Stomach (tissue), 9 donors: ENCODE data around the gene FDXR. TPM values are rescaled to one million over a fixed set of nuclear protein-coding genes. Genes with fewer than 3 reads are reported as not detected.

Source experiments
- DNase-seq, 2 donors: peaks; one replicate each; pipeline versions ENCODE4 v3.0.0 to v3.0.0-alpha.2; 2013 to 2019
- H3K27ac ChIP-seq, 5 donors: fragments of 200-600 bp in 4 of 5; sonication (generic) in 4 of 5; one replicate each; pipeline ENCODE4 v1.5.1; 2013 to 2019; ENCODE audit warnings: mild to moderate bottlenecking in 1 of 5, moderate library complexity in 1 of 5
- H3K27me3 ChIP-seq, 3 donors: fragments of 200-600 bp; sonication (generic); one replicate each; pipeline ENCODE4 v1.5.1; 2017 to 2019; ENCODE audit warnings: mixed run types in 1 of 3
- H3K36me3 ChIP-seq, 4 donors: fragments of 200-600 bp; sonication (generic); 1 replicate in 3 of 4; 2 replicates in 1 of 4; pipeline ENCODE4 v1.5.1; 2016 to 2019
- H3K4me1 ChIP-seq, 4 donors: fragments of 200-600 bp; sonication (generic); one replicate each; pipeline ENCODE4 v1.5.1; 2016 to 2019
- H3K4me3 ChIP-seq, 4 donors: fragments of 200-600 bp; sonication (generic) in 3 of 4; one replicate each; pipeline ENCODE4 v1.5.1; 2016 to 2019; ENCODE audit warnings: mild to moderate bottlenecking in 1 of 4
- H3K9me3 ChIP-seq, 4 donors: fragments of 200-600 bp; sonication (generic); one replicate each; pipeline ENCODE4 v1.5.1; 2016 to 2019
- CTCF ChIP-seq, 7 experiments: fragments of 450-650 bp in 4 of 7; fragments of 200-600 bp in 3 of 7; sonication (generic) in 3 of 7; IDR thresholded peaks; one replicate each; pipeline ENCODE4 v1.5.1; 2016 to 2019; ENCODE audit warnings: antibody characterized with exemption in 7 of 7, control low read depth in 2 of 7, mild to moderate bottlenecking in 1 of 7
- EP300 ChIP-seq: sonication (generic); formaldehyde crosslinking; IDR thresholded peaks from one replicate; pipeline ENCODE4 v1.6.1; 2017; ENCODE audit warnings: antibody characterized with exemption
- POLR2A ChIP-seq, 4 donors: fragments of 450-650 bp; IDR thresholded peaks; one replicate each; pipeline ENCODE4 v1.6.1; 2016; ENCODE audit warnings: antibody characterized with exemption in 4 of 4, control low read depth in 2 of 4, mild to moderate bottlenecking in 1 of 4, moderate library complexity in 1 of 4
- POLR2AphosphoS5 ChIP-seq, 3 donors: sonication (generic); formaldehyde crosslinking; IDR thresholded peaks; one replicate each; pipeline ENCODE4 v1.6.1; 2016; ENCODE audit warnings: antibody characterized with exemption in 3 of 3
- WGBS, 5 donors: extraction: QIAGEN DNeasy Blood & Tissue Kit in 3 of 5; methylation state at CpG; one replicate each; pipeline versions ENCODE4 v1.1.5 to v1.1.7; 2013 to 2018; 5-methylcytosine and 5-hydroxymethylcytosine counted together
- intact Hi-C: fragments of 100-400 bp; cut with DNase I; formaldehyde crosslinking; loops from one replicate; pipeline ENCODE4 v1.15.1; 2023; ENCODE audit warnings: low total_unique reads
- polyA plus RNA-seq, 3 donors: library from polyadenylated mRNA; stranded (reverse); fragments of 200-250 nt; gene quantifications; one replicate each; pipeline ENCODE4 v1.2.3, GENCODE V29; 2013
- total RNA-seq, 5 donors: library from RNA; depleted of rRNA; stranded (reverse); fragments of >200 nt; gene quantifications; one replicate each; pipeline versions ENCODE4 v1.1.0 to v1.2.3, GENCODE V29; 2014 to 2016
- donor health status: healthy with polysubstance abuse.
- donor health status: Bipolar disorder and iron deficiency.
- donor health status: healthy.

The FDXR gene
- total and polyA plus RNA-seq, 8 donors, result 0.58 to 94.1 (median 13.9) TPM

GRCh38 chr17:74843352-74843627, 29.5 kb downstream of the FDXR start:
- DNase-seq, result no peak

GRCh38 chr17:74842599-74843351, 30.0 kb downstream of the FDXR start:
- WGBS, 5 donors, result 2 to 12% (median 3%) methylated on average over 14 to 88 of the region's 88 CpGs
- Histone ChIP-seq H3K9me3 (no peaks in the 10 kb centered on the region), H3K27ac (no peak overlapping the region), H3K4me1 (peaks cover 16 to 33% (median 27%) of the 10 kb centered on the region in 4 donors), H3K4me3 (peak overlapping the region; percentile 39 to 43 (median 42)), H3K27me3 (peaks cover 0 to 25% (median 9%) of the 10 kb centered on the region in 3 donors), H3K36me3 (peaks cover 0 to 14% (median 11%) of the 10 kb centered on the region in 4 donors)
- intact Hi-C loops, result no loop called here
- DNase-seq, result peak; percentile 75 to 89
- TF ChIP-seq POLR2AphosphoS5 (IDR thresholded peaks at IDR 0.05), result no peak
- TF ChIP-seq CTCF (IDR thresholded peaks at IDR 0.05), result peak in 5 of 7 experiments; percentile 12 to 66 (median 30)

More at GRCh38 chr17:74843352-74843627, 29.5 kb downstream of the FDXR start:
- WGBS, 5 donors, result 14 to 40% (median 33%) methylated on average over 9 to 26 of the region's 26 CpGs
- H3K27me3 ChIP-seq, result peaks cover 0 to 25% (median 9%) of the 10 kb centered on the region in 3 donors
- peak overlapping the region; percentile 39 to 43 (median 42) for H3K4me3 ChIP-seq
- no peaks in the 10 kb centered on the region for H3K9me3 ChIP-seq
- peaks cover 0 to 9% (median 8%) of the 10 kb centered on the region in 4 donors for H3K36me3 ChIP-seq
- intact Hi-C loops, result no loop called here
- TF ChIP-seq CTCF (IDR thresholded peaks at IDR 0.05), result no peak
- TF ChIP-seq POLR2A (IDR thresholded peaks at IDR 0.05), result no peak
- no peak for TF ChIP-seq POLR2AphosphoS5 (IDR thresholded peaks at IDR 0.05)
- no peak for TF ChIP-seq EP300
- peaks cover 16 to 33% (median 27%) of the 10 kb centered on the region in 4 donors for H3K4me1 ChIP-seq
- H3K27ac ChIP-seq, result no peak overlapping the region

GRCh38 chr17:74842146-74842598, 30.6 kb downstream of the FDXR start:
- peak overlapping the region in 1 of 5 donors; percentile 11 for H3K27ac ChIP-seq
- TF ChIP-seq POLR2AphosphoS5 (IDR thresholded peaks at IDR 0.05), result no peak
- TF ChIP-seq POLR2A (IDR thresholded peaks at IDR 0.05), result no peak
- TF ChIP-seq CTCF (IDR thresholded peaks at IDR 0.05), result no peak
- TF ChIP-seq EP300, result no peak

GRCh38 chr17:74840989-74841666, 31.7 kb downstream of the FDXR start:
- H3K27me3 ChIP-seq, result peaks cover 0 to 25% (median 9%) of the 10 kb centered on the region in 3 donors
- H3K9me3 ChIP-seq, result no peaks in the 10 kb centered on the region
- intact Hi-C loops, result no loop called here
- no peak for TF ChIP-seq CTCF (IDR thresholded peaks at IDR 0.05)
- TF ChIP-seq POLR2A (IDR thresholded peaks at IDR 0.05), result no peak
- TF ChIP-seq EP300, result no peak
- TF ChIP-seq POLR2AphosphoS5 (IDR thresholded peaks at IDR 0.05), result no peak
- H3K27ac ChIP-seq, result peak overlapping the region in 3 of 5 donors; percentile 1 to 14 (median 11)
- H3K4me1 ChIP-seq, result peaks cover 16 to 33% (median 27%) of the 10 kb centered on the region in 4 donors
- no peak overlapping the region for H3K4me3 ChIP-seq
- H3K36me3 ChIP-seq, result peaks cover 0 to 31% (median 25%) of the 10 kb centered on the region in 4 donors
- peak in 1 of 2 donors; percentile 67 for DNase-seq
- WGBS, 5 donors, result 39 to 56% (median 54%) methylated on average over 10 to 13 of the region's 13 CpGs

More at GRCh38 chr17:74842146-74842598, 30.6 kb downstream of the FDXR start:
- Histone ChIP-seq H3K27me3 (peaks cover 0 to 25% (median 9%) of the 10 kb centered on the region in 3 donors), H3K9me3 (no peaks in the 10 kb centered on the region), H3K4me3 (peak overlapping the region; percentile 39 to 43 (median 42)), H3K4me1 (peaks cover 16 to 33% (median 27%) of the 10 kb centered on the region in 4 donors), H3K36me3 (peaks cover 0 to 20% (median 15%) of the 10 kb centered on the region in 4 donors)
- intact Hi-C loops, result no loop called here
- 18 to 53% (median 28%) methylated on average over 7 to 8 of the region's 8 CpGs for WGBS, 5 donors
- DNase-seq, result no peak
